ENCODE data around the gene TTC3. TPM values are rescaled to one million over a fixed set of nuclear protein-coding genes. Genes with fewer than 3 reads are reported as not detected.

The TTC3 gene
- total and polyA plus RNA-seq, 9 of the 15 experiments (the other 6 are each of a cell fraction or from before 2014, with no cell fraction given): 17.5 to 92.0 (median 59.5) TPM

GRCh38 chr21:37072274-37072987 lies 623 bp upstream of the TTC3 start (continued):
- TF ChIP-seq BRF1 (IDR thresholded peaks at IDR 0.05; ENCODE audit: borderline replicate concordance, extremely low read depth, insufficient read length) (no peak), PHB (CRISPR knock-in tag; IDR thresholded peaks at IDR 0.05) (0 out of 2 replicates have a peak, but pooled peaks have one; percentile 45), DNMT1 (IDR thresholded peaks at IDR 0.05) (no peak), CBX2 (IDR thresholded peaks at IDR 0.05; ENCODE audit: insufficient read depth, low read length, poor library complexity, severe bottlenecking) (no peak), PTRF (tag; IDR thresholded peaks at IDR 0.05) (no peak), ZNF175 (CRISPR knock-in tag; IDR thresholded peaks at IDR 0.05; ENCODE audit: low read depth) (0 out of 2 replicates have a peak, but pooled peaks have one; percentile 23), ELF2 (CRISPR knock-in tag; IDR thresholded peaks at IDR 0.05) (no peak), POLR2G (IDR thresholded peaks at IDR 0.05; ENCODE audit: low read depth, low read length) (no peak), DDX20 (tag; IDR thresholded peaks at IDR 0.05; ENCODE audit: low read depth) (no peak), ZBTB34 (CRISPR knock-in tag; IDR thresholded peaks at IDR 0.05) (no peak), ZNF274 (IDR thresholded peaks at IDR 0.05; ENCODE audit: borderline replicate concordance, low read depth, low read length) (no peak), UBTF (IDR thresholded peaks at IDR 0.05; ENCODE audit: borderline replicate concordance in 1 of 2, low read depth in 2 of 2, low read length in 2 of 2) (no peak), POLR2H (tag; IDR thresholded peaks at IDR 0.05; ENCODE audit: low read depth) (no peak)
- TF ChIP-seq, protein P1, sequence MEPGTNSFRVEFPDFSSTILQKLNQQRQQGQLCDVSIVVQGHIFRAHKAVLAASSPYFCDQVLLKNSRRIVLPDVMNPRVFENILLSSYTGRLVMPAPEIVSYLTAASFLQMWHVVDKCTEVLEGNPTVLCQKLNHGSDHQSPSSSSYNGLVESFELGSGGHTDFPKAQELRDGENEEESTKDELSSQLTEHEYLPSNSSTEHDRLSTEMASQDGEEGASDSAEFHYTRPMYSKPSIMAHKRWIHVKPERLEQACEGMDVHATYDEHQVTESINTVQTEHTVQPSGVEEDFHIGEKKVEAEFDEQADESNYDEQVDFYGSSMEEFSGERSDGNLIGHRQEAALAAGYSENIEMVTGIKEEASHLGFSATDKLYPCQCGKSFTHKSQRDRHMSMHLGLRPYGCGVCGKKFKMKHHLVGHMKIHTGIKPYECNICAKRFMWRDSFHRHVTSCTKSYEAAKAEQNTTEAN (CRISPR knock-in tag; IDR thresholded peaks at IDR 0.05): peak; percentile 80; the same call in 1 of the 2 replicates
- TF ChIP-seq, protein P2, sequence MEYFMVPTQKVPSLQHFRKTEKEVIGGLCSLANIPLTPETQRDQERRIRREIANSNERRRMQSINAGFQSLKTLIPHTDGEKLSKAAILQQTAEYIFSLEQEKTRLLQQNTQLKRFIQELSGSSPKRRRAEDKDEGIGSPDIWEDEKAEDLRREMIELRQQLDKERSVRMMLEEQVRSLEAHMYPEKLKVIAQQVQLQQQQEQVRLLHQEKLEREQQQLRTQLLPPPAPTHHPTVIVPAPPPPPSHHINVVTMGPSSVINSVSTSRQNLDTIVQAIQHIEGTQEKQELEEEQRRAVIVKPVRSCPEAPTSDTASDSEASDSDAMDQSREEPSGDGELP (CRISPR knock-in tag; IDR thresholded peaks at IDR 0.05; ENCODE audit: borderline replicate concordance): peak; percentile 77; the same call in 1 of the 2 replicates
- TF ChIP-seq, protein P3, sequence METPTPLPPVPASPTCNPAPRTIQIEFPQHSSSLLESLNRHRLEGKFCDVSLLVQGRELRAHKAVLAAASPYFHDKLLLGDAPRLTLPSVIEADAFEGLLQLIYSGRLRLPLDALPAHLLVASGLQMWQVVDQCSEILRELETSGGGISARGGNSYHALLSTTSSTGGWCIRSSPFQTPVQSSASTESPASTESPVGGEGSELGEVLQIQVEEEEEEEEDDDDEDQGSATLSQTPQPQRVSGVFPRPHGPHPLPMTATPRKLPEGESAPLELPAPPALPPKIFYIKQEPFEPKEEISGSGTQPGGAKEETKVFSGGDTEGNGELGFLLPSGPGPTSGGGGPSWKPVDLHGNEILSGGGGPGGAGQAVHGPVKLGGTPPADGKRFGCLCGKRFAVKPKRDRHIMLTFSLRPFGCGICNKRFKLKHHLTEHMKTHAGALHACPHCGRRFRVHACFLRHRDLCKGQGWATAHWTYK (CRISPR knock-in tag; IDR thresholded peaks at IDR 0.05): peak; percentile 41; the same call in 1 of the 2 replicates
- TF ChIP-seq, protein P4, sequence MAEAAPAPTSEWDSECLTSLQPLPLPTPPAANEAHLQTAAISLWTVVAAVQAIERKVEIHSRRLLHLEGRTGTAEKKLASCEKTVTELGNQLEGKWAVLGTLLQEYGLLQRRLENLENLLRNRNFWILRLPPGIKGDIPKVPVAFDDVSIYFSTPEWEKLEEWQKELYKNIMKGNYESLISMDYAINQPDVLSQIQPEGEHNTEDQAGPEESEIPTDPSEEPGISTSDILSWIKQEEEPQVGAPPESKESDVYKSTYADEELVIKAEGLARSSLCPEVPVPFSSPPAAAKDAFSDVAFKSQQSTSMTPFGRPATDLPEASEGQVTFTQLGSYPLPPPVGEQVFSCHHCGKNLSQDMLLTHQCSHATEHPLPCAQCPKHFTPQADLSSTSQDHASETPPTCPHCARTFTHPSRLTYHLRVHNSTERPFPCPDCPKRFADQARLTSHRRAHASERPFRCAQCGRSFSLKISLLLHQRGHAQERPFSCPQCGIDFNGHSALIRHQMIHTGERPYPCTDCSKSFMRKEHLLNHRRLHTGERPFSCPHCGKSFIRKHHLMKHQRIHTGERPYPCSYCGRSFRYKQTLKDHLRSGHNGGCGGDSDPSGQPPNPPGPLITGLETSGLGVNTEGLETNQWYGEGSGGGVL (CRISPR knock-in tag; IDR thresholded peaks at IDR 0.05): no peak
